K562 (cell line): ENCODE results near the gene KRT36. TPM values are rescaled to one million over a fixed set of nuclear protein-coding genes. Genes with fewer than 3 reads are reported as not detected.

ENCODE experiments used
- ATAC-seq: fragments of 200-7000 bp; cut with Tn5 transposase; 3 replicates; pipeline ENCODE4 v1.9.1; 2020; ENCODE audit warnings: moderate library complexity
- BruUV-seq: library from RNA; stranded (reverse); fragments of 400-500 nt; replicated peaks from 2 replicates; lab custom pipeline; 2021; lab: Mats Ljungman, UMichigan
- CTCF ChIA-PET: fragments of 300-600 bp; formaldehyde crosslinking; extraction: SDS; loops from one replicate; lab custom pipeline; 2021; ENCODE audit warnings: low intra/inter-chr PET ratio; lab: Yijun Ruan, JAX
- POLR2A ChIA-PET: fragments of 300-600, 350-650 bp; sonication (Branson Sonifier 250); formaldehyde crosslinking; extraction: SDS; loops from one replicate; lab custom pipeline; 2021; ENCODE audit warnings: antibody characterized with exemption, inconsistent platforms; lab: Yijun Ruan, JAX
- DNase-seq, 4 experiments: peaks; one replicate each; pipeline versions ENCODE4 v3.0.0 to v3.0.0-alpha.2; 2011 to 2018; ENCODE audit warnings: low spot score in 3 of 4, mixed read lengths in 3 of 4; ENCODE audit errors: extremely low read depth in 1 of 4
- FAIRE-seq: peaks from 2 replicates; lab custom pipeline; 2011; peaks lifted over from hg19 to GRCh38; lab: Jason Lieb, UNC
- H2AFZ ChIP-seq: 2 replicates; pipeline ENCODE4 v1.6.0; 2011; ENCODE audit warnings: low read depth, low read length, control low read depth, inconsistent platforms
- H3K27ac ChIP-seq: fragments of 200-600 bp; 3 replicates; pipeline ENCODE4 v1.8.0; 2011; ENCODE audit warnings: low read depth, mild to moderate bottlenecking, control low read depth, inconsistent platforms, low read length, moderate library complexity, mixed read lengths; ENCODE audit errors: extremely low read depth
- H3K27me3 ChIP-seq, 2 experiments: fragments of 300-600 bp in 1 of 2; 2 replicates in 1 of 2; 3 replicates in 1 of 2; pipeline versions ENCODE4 v1.6.0 to v1.8.0; 2011; ENCODE audit warnings: inconsistent platforms in 2 of 2, low read length in 2 of 2, mild to moderate bottlenecking in 1 of 2, mixed read lengths in 1 of 2, moderate library complexity in 1 of 2; ENCODE audit not compliant: control insufficient read depth in 2 of 2, insufficient read depth in 2 of 2
- H3K36me3 ChIP-seq: fragments of 300-600 bp; 3 replicates; pipeline ENCODE4 v1.8.0; 2011; ENCODE audit warnings: mild to moderate bottlenecking, low read length, inconsistent platforms; ENCODE audit not compliant: control insufficient read depth, insufficient read depth
- H3K4me1 ChIP-seq, 2 experiments: fragments of 200-600 bp in 1 of 2; replicated peaks in 1 of 2; 2 replicates in 1 of 2; 3 replicates in 1 of 2; pipeline versions ENCODE4 v1.5.1 to v1.8.0; 2011; ENCODE audit warnings: inconsistent platforms in 2 of 2, low read length in 2 of 2, mild to moderate bottlenecking in 1 of 2, mixed read lengths in 1 of 2, moderate library complexity in 1 of 2; ENCODE audit not compliant: control insufficient read depth in 2 of 2, insufficient read depth in 2 of 2
- H3K4me2 ChIP-seq: 2 replicates; pipeline ENCODE4 v1.6.1; 2011; ENCODE audit warnings: low read length, control low read depth, inconsistent platforms, mixed read lengths; ENCODE audit not compliant: insufficient read depth
- H3K4me3 ChIP-seq: fragments of 200-600 bp; sonication (generic), shearing (Covaris generic); 2 replicates; pipeline ENCODE4 v1.5.1; 2016; ENCODE audit warnings: control low read depth, inconsistent platforms
- H3K79me2 ChIP-seq: fragments of 200-600 bp; 3 replicates; pipeline ENCODE4 v1.8.0; 2011; ENCODE audit warnings: low read length, inconsistent platforms; ENCODE audit not compliant: control insufficient read depth, insufficient read depth
- H3K9ac ChIP-seq, 2 experiments: 2 replicates each; pipeline versions ENCODE4 v1.6.0 to v1.6.1; 2011; ENCODE audit warnings: low read depth in 2 of 2, low read length in 2 of 2, control low read depth in 1 of 2, inconsistent platforms in 1 of 2, mild to moderate bottlenecking in 1 of 2, mixed read lengths in 1 of 2; ENCODE audit not compliant: insufficient read depth in 1 of 2
- H3K9me1 ChIP-seq: one replicate; pipeline ENCODE4 v1.6.0; 2011; ENCODE audit warnings: inconsistent platforms, mild to moderate bottlenecking, low read length, moderate library complexity; ENCODE audit not compliant: control insufficient read depth, insufficient read depth
- H3K9me3 ChIP-seq: replicated peaks from 2 replicates; pipeline ENCODE4 v1.5.1; 2011; ENCODE audit warnings: low read depth, low read length, inconsistent platforms; ENCODE audit not compliant: control insufficient read depth, insufficient read depth
- H4K20me1 ChIP-seq: replicated peaks from 2 replicates; pipeline ENCODE4 v1.6.1; 2011; ENCODE audit warnings: low read length, inconsistent platforms, mixed read lengths; ENCODE audit not compliant: control insufficient read depth, insufficient read depth
- E2F1 ChIP-seq: sonication (generic); formaldehyde crosslinking; IDR thresholded peaks from 2 replicates; pipeline ENCODE4 v1.8.1; 2023; ENCODE audit warnings: mild to moderate bottlenecking, missing genetic modification reagents, moderate library complexity
- EGR1 ChIP-seq: fragments of 450-650 bp; conservative IDR thresholded peaks from 2 replicates; pipeline ENCODE4 v1.6.1; 2017; ENCODE audit warnings: mild to moderate bottlenecking
- HMGXB4 ChIP-seq: sonication (generic); formaldehyde crosslinking; IDR thresholded peaks from 2 replicates; pipeline ENCODE4 v1.8.1; 2023; ENCODE audit warnings: mild to moderate bottlenecking, missing genetic modification reagents
- HNRNPH1 ChIP-seq: fragments of 200-400 bp; formaldehyde crosslinking; optimal IDR thresholded peaks from 2 replicates; pipeline ENCODE3; 2017; ENCODE audit warnings: low read depth, mild to moderate bottlenecking, low read length, moderate library complexity
- KAT7 ChIP-seq: sonication (generic); formaldehyde crosslinking; IDR thresholded peaks from 2 replicates; pipeline ENCODE4 v1.8.0; 2022; ENCODE audit warnings: missing genetic modification reagents, mild to moderate bottlenecking, borderline replicate concordance
- LARP7 ChIP-seq: fragments of 450-650 bp; IDR thresholded peaks from 2 replicates; pipeline ENCODE4 v1.6.1; 2016
- LCOR ChIP-seq: sonication (generic); formaldehyde crosslinking; IDR thresholded peaks from 2 replicates; pipeline ENCODE4 v1.8.0; 2022; ENCODE audit warnings: mild to moderate bottlenecking, missing genetic modification reagents
- MBD1 ChIP-seq: fragments of 250-450 bp; sonication (Bioruptor Pico); IDR thresholded peaks from 2 replicates; pipeline ENCODE4 v1.8.0; 2022; ENCODE audit warnings: inconsistent platforms
- MCM3 ChIP-seq: fragments of 450-650 bp; IDR thresholded peaks from 2 replicates; pipeline ENCODE4 v1.6.1; 2016
- SIN3A ChIP-seq, 2 experiments: fragments of 150-350 bp in 1 of 2; IDR thresholded peaks; 2 replicates each; pipeline ENCODE4 v1.6.1; 2011 to 2016; ENCODE audit warnings: borderline replicate concordance in 2 of 2, low read depth in 2 of 2, low read length in 2 of 2, mild to moderate bottlenecking in 2 of 2, moderate library complexity in 2 of 2; ENCODE audit not compliant: control insufficient read depth in 1 of 2
- SP1 ChIP-seq: sonication (generic); formaldehyde crosslinking; IDR thresholded peaks from 2 replicates; pipeline ENCODE4 v1.8.1; 2022; ENCODE audit warnings: mild to moderate bottlenecking, missing genetic modification reagents
- STAG1 ChIP-seq: sonication (generic); formaldehyde crosslinking; IDR thresholded peaks from 2 replicates; pipeline ENCODE4 v1.5.0; 2020; ENCODE audit warnings: missing genetic modification reagents, borderline replicate concordance
- ZNF3 ChIP-seq: fragments of 250-450 bp; sonication (Bioruptor Pico); IDR thresholded peaks from 2 replicates; pipeline ENCODE4 v1.5.0; 2021; ENCODE audit warnings: mild to moderate bottlenecking, moderate library complexity
- ZNF311 ChIP-seq: fragments of 250-450 bp; sonication (Bioruptor Pico); IDR thresholded peaks from 2 replicates; pipeline ENCODE4 v1.4.0; 2020; ENCODE audit warnings: mild to moderate bottlenecking, moderate library complexity
- ZNF830 ChIP-seq: fragments of 250-450 bp; sonication (Bioruptor Pico); IDR thresholded peaks from 2 replicates; pipeline ENCODE4 v1.5.0; 2021; ENCODE audit warnings: mild to moderate bottlenecking
- WGBS: fragments of 100-300 bp; shearing (Covaris generic); methylation state at CpG from one replicate; pipeline ENCODE4 v1.1.6; 2016; ENCODE audit warnings: low coverage, mixed read lengths; ENCODE audit not compliant: insufficient coverage; ENCODE audit errors: missing lambda C conversion rate; 5-methylcytosine and 5-hydroxymethylcytosine counted together
- in situ Hi-C: fragments of 300-500 bp; cut with MboI; formaldehyde crosslinking; loops from 4 replicates; pipeline ENCODE4 v1.15.0; 2018; ENCODE audit warnings: inconsistent platforms, mixed read lengths
- intact Hi-C: fragments of 100-400 bp; cut with micrococcal nuclease; formaldehyde crosslinking; loops from 2 replicates; pipeline ENCODE4 v1.14.2; 2022
- polyA plus RNA-seq, 8 experiments: library from polyadenylated mRNA; depleted of rRNA in 4 of 8; stranded (reverse) in 5 of 8; unstranded in 3 of 8; fragments of >200 nt; fragmentation: Nextera tagmentation in 2 of 8; fragmentation: Illumina TruSeq in 1 of 8; extraction: Ambion mirVana in 2 of 8; extraction: Trizol in 1 of 8; gene quantifications; 2 replicates each; pipeline versions ENCODE4 v1.2.1 to v1.2.3, GENCODE V29; 2011 to 2014; ENCODE audit warnings: inconsistent platforms in 1 of 8, missing spikeins in 1 of 8
- total RNA-seq, 7 experiments: library from RNA; depleted of rRNA in 6 of 7; stranded (reverse); fragments of >200 nt in 6 of 7; fragmentation: Illumina TruSeq in 2 of 7; extraction: Trizol in 2 of 7; gene quantifications; 2 replicates each; pipeline versions ENCODE4 v1.2.1 to v1.2.3, GENCODE V29; 2011 to 2021; ENCODE audit warnings: low replicate concordance in 1 of 7

Gene KRT36
- total and polyA plus RNA-seq, 9 of the 15 experiments (the other 6 are each of a cell fraction or from before 2014, with no cell fraction given): 0.04 TPM; not detected in 8

GRCh38 chr17:41527063-41528023 lies 37.6 kb upstream of the KRT36 start:
- peak overlapping the region; percentile 76 for H2AFZ ChIP-seq
- DNase-seq: peak; percentile 73 to 76 (median 76)
- H3K27ac ChIP-seq: peak overlapping the region; percentile 79
- WGBS: 4% methylated on average over 51 of the region's 62 CpGs
- no peaks in the 10 kb centered on the region for H3K9me3 ChIP-seq
- H3K4me3 ChIP-seq: peak overlapping the region; percentile 81
- peak; percentile 72 for ATAC-seq
- BruUV-seq: TSS peak; percentile 81
- no peaks in the 10 kb centered on the region; the same call in 1 of the 2 replicates for H4K20me1 ChIP-seq
- in situ Hi-C loops: no loop called here
- peak overlapping the region; percentile 87 for H3K4me2 ChIP-seq
- intact Hi-C loops: no loop called here
- H3K9ac ChIP-seq: peak overlapping the region; percentile 74 to 95
- POLR2A ChIA-PET: interaction anchor here (0.6 to 4.3 kb wide), 13 partner anchors 9 to 162 kb away, joined by 3 to 23 read pairs (median 4); partner anchors contain the start of genes EIF1 and KRT15
- H3K4me1 ChIP-seq: peaks cover 40 to 72% of the 10 kb centered on the region in 2 experiments
- CTCF ChIA-PET: interaction anchor here (0.6 to 2.1 kb wide), 3 partner anchors 22 to 317 kb away, joined by 3 to 6 read pairs (median 3); no protein-coding TSS in a partner anchor
- no peak for FAIRE-seq
- H3K27me3 ChIP-seq: no peaks in the 10 kb centered on the region
- H3K9me1 ChIP-seq: no peaks in the 10 kb centered on the region
- H3K36me3 ChIP-seq: peaks cover 33% of the 10 kb centered on the region; the same call in 1 of the 3 replicates
- H3K79me2 ChIP-seq: peaks cover 32% of the 10 kb centered on the region
- TF ChIP-seq SP1 (CRISPR knock-in tag): peak; percentile 42
- 0 out of 2 replicates have a peak, but pooled peaks have one; percentile 30 for TF ChIP-seq LARP7
- TF ChIP-seq SIN3A (IDR thresholded peaks at IDR 0.05; ENCODE audit: borderline replicate concordance in 2 of 2, control insufficient read depth in 1 of 2, low read depth in 2 of 2, low read length in 2 of 2): 0 out of 4 replicates have a peak, but pooled peaks of 1 of the 2 experiments have one; percentile 30
- no peak for TF ChIP-seq ZNF830 (CRISPR knock-in tag)
- TF ChIP-seq HMGXB4: 0 out of 2 replicates have a peak, but pooled peaks have one; percentile 32
- no peak for TF ChIP-seq ZNF311
- TF ChIP-seq KAT7: peak; percentile 34
- peak; percentile 73 for TF ChIP-seq EGR1
- TF ChIP-seq MBD1: no peak
- no peak for TF ChIP-seq HNRNPH1
- TF ChIP-seq STAG1 (CRISPR knock-in tag): no peak
- TF ChIP-seq E2F1: 0 out of 2 replicates have a peak, but pooled peaks have one; percentile 55
- no peak for TF ChIP-seq ZNF3 (CRISPR knock-in tag)
- no peak for TF ChIP-seq MCM3
- no peak for TF ChIP-seq LCOR (CRISPR knock-in tag)
